Renal pelvis (tissue), 12 donors: ENCODE measurements around the gene VPS35. TPM values are rescaled to one million over a fixed set of nuclear protein-coding genes. Genes with fewer than 3 reads are reported as not detected.

Experiments used
- DNase-seq: peaks from one replicate; pipeline ENCODE4 v3.0.0-alpha.2; 2013
- long read RNA-seq, 16 experiments: transcript quantifications; one replicate each; lab custom pipeline, GENCODE V29; 2026
- polyA plus RNA-seq, 3 donors: library from polyadenylated mRNA; unstranded; fragments of 120-200 nt; gene quantifications; one replicate each; pipeline ENCODE4 v1.2.1, GENCODE V29; 2013; ENCODE audit not compliant: insufficient read length in 3 of 3

Gene VPS35
- 100 to 1,000 TPM; 144 to 178 (median 148) TPM for polyA plus RNA-seq
- long read RNA-seq, donor 1, full-length matches to known transcripts: 23 of 111 reads
- long read RNA-seq, donor 1, partial matches to known transcripts: 88 of 111 reads
- long read RNA-seq, donor 1, other reads (novel, unspliced or antisense): 0 of 111 reads
- long read RNA-seq, donor 2, full-length matches to known transcripts: 33 of 167 reads
- long read RNA-seq, donor 2, partial matches to known transcripts: 134 of 167 reads
- long read RNA-seq, donor 2, other reads (novel, unspliced or antisense): 0 of 167 reads
- long read RNA-seq, donor 3, full-length matches to known transcripts: 36 of 104 reads
- long read RNA-seq, donor 3, partial matches to known transcripts: 68 of 104 reads
- long read RNA-seq, donor 3, other reads (novel, unspliced or antisense): 0 of 104 reads
- long read RNA-seq, donor 4, full-length matches to known transcripts: 22 of 95 reads
- long read RNA-seq, donor 4, partial matches to known transcripts: 73 of 95 reads
- long read RNA-seq, donor 4, other reads (novel, unspliced or antisense): 0 of 95 reads
- long read RNA-seq, donor 5, full-length matches to known transcripts: 12 of 40 reads
- long read RNA-seq, donor 5, partial matches to known transcripts: 28 of 40 reads
- long read RNA-seq, donor 5, other reads (novel, unspliced or antisense): 0 of 40 reads
- long read RNA-seq, donor 6, full-length matches to known transcripts: 22 of 124 reads
- long read RNA-seq, donor 6, partial matches to known transcripts: 102 of 124 reads
- long read RNA-seq, donor 6, other reads (novel, unspliced or antisense): 0 of 124 reads
- long read RNA-seq, donor 7, full-length matches to known transcripts: 29 of 94 reads
- long read RNA-seq, donor 7, partial matches to known transcripts: 65 of 94 reads
- long read RNA-seq, donor 7, other reads (novel, unspliced or antisense): 0 of 94 reads
- long read RNA-seq, donor 8, full-length matches to known transcripts: 11 of 30 reads
- long read RNA-seq, donor 8, partial matches to known transcripts: 19 of 30 reads
- long read RNA-seq, donor 8, other reads (novel, unspliced or antisense): 0 of 30 reads
- long read RNA-seq, donor 9, full-length matches to known transcripts: 24 of 143 reads
- long read RNA-seq, donor 9, partial matches to known transcripts: 119 of 143 reads
- long read RNA-seq, donor 9, other reads (novel, unspliced or antisense): 0 of 143 reads
- long read RNA-seq, donor 10, full-length matches to known transcripts: 20 of 116 reads
- long read RNA-seq, donor 10, partial matches to known transcripts: 96 of 116 reads
- long read RNA-seq, donor 10, other reads (novel, unspliced or antisense): 0 of 116 reads
- long read RNA-seq, donor 11, full-length matches to known transcripts: 10 of 43 reads
- long read RNA-seq, donor 11, partial matches to known transcripts: 33 of 43 reads
- long read RNA-seq, donor 11, other reads (novel, unspliced or antisense): 0 of 43 reads
- long read RNA-seq, donor 12, full-length matches to known transcripts: 41 of 205 reads
- long read RNA-seq, donor 12, partial matches to known transcripts: 164 of 205 reads
- long read RNA-seq, donor 12, other reads (novel, unspliced or antisense): 0 of 205 reads
- long read RNA-seq, donor 13, full-length matches to known transcripts: 6 of 143 reads
- long read RNA-seq, donor 13, partial matches to known transcripts: 137 of 143 reads
- long read RNA-seq, donor 13, other reads (novel, unspliced or antisense): 0 of 143 reads
- long read RNA-seq, donor 14: 0 reads
- long read RNA-seq, donor 15: 0 reads
- long read RNA-seq, donor 16, full-length matches to known transcripts: 31 of 147 reads
- long read RNA-seq, donor 16, partial matches to known transcripts: 116 of 147 reads
- long read RNA-seq, donor 16, other reads (novel, unspliced or antisense): 0 of 147 reads

- peak; percentile 99 for DNase-seq
Observed at GRCh38 chr16:46688654-46689364, at the start of gene VPS35. Gene VPS35 (minus strand): TSS chr16:46689178. CDS start chr16:46689133, 45 bp downstream.

GRCh38 chr16:46737621-46738214, 48.7 kb upstream of the VPS35 start:
- DNase-seq: no peak

DNA sequence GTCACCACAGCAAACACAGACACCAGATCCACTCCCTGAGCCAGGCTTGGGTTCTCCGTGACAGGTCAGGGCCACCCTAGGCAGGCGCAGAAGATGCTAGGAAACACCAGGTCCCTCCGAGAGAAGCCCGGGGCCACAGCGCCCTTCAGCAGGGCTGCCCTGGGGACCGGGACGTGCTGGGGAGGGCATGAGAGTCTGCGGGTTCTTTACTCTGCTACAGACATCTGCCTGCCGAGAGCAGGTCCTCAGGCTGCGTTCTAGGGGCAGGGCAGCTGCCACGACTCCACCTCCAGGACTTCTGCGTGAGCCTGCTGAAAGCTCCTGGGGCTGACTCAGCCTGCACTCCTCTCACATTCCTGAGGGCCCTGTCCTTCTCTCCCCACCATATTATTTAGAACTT, 47.7 kb upstream of the VPS35 start:
- no peak for DNase-seq

DNA sequence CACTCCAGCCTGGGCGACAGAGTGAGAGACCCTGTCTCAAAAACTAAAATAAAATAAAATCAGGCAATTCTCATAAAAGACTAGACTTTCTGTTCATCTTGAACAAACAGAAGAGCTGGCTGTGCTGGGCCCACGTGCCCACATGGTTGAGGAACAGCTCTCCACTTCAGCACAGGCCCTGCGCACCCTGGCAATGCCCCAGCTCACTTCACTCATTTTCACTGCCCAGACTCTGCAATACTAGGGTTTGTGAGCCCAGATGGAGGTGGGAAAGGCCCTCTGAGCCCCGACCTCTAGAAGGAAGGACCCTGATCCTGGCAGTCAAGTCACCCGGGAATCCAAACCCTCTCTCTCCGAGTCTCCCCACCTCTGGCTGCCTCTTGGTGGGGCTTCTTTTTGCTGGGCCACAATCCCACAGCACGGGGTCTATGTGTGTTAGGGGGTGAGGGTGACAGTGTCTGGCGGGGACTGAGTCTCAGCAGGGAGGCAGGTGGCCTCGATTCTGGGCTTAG, 44.4 kb upstream of the VPS35 start:
- DNase-seq: no peak

- DNase-seq: no peak
Observed at GRCh38 chr16:46732561-46732960, 43.6 kb upstream of the VPS35 start.

DNA sequence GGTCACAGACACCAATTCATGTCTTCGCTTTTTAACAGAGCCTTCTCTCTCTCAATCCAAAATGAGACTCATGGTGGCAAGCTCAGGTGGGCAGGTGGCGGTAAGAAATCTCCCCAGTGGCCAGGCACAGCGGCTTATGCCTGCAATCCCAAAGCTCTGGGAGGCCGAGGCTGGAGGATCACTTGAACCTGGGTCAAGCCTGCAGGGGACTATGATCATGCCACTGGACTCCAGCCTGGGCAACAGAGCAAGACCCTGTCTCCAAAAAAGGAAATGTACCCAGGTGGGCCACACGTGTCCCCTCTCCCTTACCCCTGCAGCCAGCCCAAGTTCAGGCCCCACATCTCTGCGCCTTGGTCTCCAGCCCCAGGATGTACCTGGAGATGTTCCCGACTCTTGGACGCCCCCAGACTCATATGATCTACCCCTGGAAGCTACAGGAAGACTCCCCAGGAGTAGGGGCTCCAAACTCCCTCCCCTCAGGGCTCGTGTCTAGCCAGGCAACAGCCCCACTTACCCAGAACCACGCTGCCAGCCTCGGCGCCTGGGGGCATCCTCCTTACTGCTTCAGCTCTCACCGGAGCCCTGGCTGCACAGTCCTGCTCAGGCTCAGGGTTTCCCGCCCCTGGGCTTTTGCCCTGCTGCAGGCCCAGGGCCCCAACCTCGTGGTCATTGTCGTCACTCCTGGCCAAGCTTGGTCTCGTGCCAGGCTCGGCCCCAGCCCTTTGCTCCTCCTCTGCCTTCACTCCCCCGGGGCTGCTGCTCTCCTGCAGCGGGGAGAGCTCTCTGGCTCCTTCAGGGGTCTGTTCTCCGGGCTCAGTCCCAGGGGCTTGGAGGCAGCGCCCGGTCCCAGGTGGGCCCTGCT, 42.9 kb upstream of the VPS35 start:
- no peak for DNase-seq

GRCh38 chr16:46730801-46731690, 42.1 kb upstream of the VPS35 start:
- no peak for DNase-seq

GRCh38 chr16:46730126-46730525, 41.1 kb upstream of the VPS35 start:
- DNase-seq: no peak

DNA sequence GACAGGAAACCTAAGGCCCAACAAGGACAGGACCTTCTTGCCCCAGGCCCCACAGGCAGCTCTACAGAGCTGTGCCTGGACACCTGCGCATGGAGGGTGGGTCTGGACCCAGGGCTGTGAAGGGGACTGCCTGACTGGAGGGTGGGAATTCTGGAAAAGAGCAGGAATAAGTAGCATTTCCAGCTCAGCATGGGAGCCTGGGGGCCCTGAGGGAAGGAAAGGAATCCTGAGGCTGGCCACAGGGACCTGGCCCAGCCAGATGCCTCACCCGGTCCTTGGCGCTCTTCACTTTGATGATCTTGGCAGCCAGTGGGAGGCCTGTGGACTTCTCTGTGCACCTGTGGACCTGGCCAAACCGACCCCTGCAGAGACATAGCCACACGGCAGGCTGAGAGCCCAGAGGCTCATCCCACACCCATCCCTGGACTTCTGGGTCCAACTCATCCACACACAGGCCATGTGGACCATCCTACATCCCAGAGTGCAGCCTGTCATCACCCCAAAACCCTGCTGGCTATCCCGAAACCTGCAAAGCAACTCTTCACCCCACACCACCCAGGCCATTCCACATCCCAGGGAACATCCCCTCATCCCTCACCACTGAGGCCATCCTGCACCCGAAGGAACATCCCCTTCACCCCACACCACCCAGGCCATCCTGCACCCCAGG, 40.5 kb upstream of the VPS35 start:
- DNase-seq: no peak

- no peak for DNase-seq
Observed at GRCh38 chr16:46728806-46729205, 39.8 kb upstream of the VPS35 start.

GRCh38 chr16:46727630-46728029, 38.7 kb upstream of the VPS35 start:
- no peak for DNase-seq

- no peak for DNase-seq
Observed at GRCh38 chr16:46727184-46727583, 38.2 kb upstream of the VPS35 start.

DNA sequence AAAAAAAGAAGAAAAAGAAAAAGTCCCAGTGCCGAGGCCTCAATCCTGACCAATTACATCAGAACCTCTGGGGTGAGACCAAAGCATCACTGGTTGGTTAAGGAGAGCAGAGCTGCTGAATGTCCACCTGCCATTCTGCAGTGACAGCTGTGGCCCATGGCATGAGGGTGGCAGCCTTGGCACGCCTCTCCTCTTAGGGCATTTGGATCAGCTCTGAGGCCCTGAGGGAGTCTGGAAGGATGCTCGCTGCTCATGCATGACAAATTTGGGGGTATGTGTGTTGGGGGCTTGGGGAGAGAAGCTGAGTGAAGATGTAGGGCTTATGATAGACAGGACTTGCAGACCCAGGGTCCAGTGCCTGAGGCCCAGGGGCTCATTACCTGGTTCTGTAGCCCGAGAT, 32.9 kb upstream of the VPS35 start:
- DNase-seq: no peak

- DNase-seq: no peak
Observed at GRCh38 chr16:46720619-46721018, 31.6 kb upstream of the VPS35 start.

- no peak for DNase-seq
Observed at GRCh38 chr16:46719528-46719927, 30.6 kb upstream of the VPS35 start.

- no peak for DNase-seq
Observed at GRCh38 chr16:46718214-46718613, 29.2 kb upstream of the VPS35 start.

DNA sequence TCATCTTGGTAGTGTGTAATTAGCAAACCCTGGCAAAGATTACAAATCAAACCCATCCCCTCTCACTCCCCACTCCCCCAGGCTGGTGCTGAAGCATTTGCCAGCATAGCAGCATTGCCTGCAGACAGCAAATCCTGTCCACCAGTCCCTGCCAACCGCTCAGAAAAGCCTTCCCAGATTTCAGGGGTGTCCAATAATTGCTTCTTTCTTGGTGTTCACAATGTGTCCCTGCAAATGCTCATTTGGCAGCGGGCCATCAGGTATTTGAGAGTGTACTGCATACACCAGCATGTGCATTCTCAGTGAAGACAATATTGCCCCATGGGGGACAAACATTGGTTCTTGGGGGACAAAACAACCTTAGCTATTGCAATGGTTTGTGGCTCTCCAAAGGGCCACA, 28.7 kb upstream of the VPS35 start:
- no peak for DNase-seq
